Right forelimb (tissue), 1 donor: ENCODE results near the gene SPATA20.
A peak's percentile ranks its signal among the peaks of the same experiment; 100 is the strongest.

Experiments used
- DNase-seq: peaks from one replicate; pipeline ENCODE4 v3.0.0-alpha.2; 2018

SPATA20 gene

DNA sequence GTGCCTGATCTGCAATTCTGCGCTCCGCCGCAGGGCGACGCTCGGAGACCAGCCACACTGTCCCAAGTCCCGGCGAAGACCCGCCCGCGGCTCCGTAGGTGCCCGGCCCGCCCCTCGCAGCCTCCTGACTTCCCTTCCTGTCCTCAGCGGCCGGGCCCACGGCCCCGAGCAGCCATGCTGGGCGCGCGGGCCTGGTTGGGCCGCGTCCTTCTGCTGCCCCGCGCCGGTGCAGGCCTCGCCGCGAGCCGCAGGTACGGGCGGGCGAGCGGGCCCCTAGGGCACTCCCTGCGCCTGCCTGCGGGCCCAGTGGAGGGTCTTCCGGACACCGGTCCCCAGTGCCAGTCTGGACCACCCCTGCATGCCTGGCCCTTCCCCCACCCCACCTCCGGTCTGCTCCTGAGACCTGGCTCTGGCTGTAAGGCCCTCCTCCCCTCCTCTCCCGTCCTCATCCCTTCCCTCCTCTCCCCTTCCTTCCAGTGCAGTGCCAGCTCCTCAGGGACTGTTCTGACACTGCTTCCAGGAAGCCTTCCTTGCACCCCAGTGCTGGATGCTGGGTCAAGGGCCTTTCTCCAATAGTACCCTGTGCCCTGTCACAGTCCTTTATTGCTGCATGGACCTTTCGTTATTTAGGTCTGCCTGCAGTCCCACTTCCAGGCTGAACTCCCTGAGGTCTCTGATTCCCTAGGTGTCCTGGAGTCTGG is at the start of gene SPATA20:
TSS of gene SPATA20 (plus strand) at position 140 of the 701 bp plus-strand sequence. CDS start at position 175, 35 bp downstream.
- peak; percentile 92 for DNase-seq

DNA sequence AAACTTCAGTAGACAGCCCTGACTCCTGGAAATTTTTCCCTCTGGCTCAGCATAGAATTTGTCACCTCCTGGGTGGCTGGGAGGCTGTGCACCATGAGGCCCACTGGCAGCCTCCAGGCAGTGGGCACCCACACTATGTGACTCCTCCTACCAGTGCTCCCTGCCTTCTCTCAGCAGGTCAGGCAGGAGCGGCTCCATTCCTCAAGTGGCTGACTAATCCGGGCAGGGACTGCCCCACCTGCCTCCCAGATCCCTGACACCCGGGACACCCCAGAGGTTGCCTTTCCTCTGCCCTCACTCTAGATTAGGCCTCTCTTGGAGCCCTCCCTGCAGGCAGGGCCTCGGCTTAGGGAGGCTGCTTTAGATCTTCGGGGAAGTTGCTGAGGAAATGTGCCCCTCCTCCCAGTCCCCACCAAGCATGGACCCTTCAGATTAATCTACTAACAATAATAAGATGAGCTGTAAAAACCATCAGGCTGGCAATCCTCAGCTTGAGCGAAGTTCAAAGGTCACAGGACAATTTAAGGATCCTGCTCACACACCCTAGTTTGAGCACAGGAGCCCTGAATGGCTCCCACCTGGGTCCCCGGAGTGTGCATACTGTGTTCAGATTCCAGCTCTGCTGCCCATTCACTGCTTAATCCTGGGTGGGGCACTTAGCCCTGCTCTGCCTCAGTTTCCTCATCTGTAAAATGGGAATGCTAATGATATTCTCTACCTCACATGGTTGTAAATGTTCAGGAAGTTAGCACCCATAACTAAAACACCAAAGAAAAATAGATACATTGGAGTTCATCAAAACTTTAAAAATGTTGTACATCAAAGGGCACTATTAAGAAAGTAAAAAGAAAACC is 48.7 kb upstream of the SPATA20 start:
- no peak for DNase-seq

DNA sequence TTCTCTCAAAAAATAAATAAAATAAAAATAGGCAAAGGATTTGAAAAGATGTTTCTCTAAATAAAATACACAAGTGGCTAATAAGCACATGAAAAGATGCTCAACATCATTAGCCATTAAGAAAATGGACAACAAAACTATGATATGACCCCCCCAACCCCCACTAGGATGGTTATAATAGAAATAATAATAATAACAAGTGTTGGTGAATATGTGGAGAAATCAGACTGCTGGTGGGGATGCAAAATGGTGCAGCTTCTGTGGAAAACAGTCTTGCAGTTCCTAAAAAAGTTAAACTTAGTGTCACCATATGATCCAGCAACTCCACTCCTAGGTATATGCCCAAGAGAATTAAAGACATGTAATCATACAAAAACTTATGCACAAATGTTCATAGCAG is 47.7 kb upstream of the SPATA20 start:
- DNase-seq = no peak

DNA sequence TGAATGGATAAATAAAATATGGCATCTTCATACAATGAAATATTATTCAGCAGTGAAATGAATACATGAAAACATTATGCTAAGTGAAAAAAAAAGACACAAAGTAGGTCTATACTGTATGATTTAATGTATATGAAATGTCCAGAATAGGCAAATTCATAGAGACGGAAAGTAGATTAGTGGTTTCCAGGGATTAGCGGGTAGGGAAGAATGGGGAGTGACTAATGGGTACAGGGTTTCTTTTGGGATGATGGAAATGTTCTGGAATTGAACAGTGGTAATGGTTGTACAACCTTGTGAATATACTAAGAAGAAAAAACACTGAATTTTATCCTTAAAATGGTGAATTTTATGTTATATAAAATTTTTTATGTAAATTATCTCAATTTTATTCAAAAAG is 47.3 kb upstream of the SPATA20 start:
- no peak for DNase-seq

- DNase-seq = no peak
These were observed 45.9 kb upstream of the SPATA20 start for GRCh38 chr17:50501054-50501453.

- no peak for DNase-seq
These were observed 44.5 kb upstream of the SPATA20 start for GRCh38 chr17:50502301-50502990.

DNA sequence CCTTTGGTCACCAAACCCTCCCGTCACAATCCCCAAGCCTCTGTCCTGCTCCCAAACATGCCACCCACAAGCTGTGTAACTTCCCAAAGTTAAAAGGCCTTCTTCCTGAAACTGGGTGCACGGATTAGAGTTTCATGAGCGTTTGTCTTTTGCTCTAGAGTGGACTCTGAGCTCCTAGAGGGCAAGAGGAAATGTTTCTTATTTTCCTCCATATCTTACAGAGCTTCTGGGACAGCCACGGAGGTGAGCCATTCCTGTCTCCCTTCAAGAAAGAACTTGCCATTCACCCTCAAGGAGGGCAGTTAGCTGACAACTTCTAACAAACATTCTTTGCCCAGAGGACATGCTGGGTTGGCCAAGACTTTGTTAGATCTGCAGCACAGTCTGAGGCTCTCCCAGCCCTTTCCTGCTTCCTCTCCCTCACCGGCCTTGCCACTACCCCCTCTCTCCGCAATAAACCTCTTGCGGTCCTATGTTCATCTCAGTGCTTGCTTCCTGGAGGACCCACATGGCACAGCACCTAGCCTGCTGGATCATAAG is 41.3 kb upstream of the SPATA20 start:
- no peak for DNase-seq

DNA sequence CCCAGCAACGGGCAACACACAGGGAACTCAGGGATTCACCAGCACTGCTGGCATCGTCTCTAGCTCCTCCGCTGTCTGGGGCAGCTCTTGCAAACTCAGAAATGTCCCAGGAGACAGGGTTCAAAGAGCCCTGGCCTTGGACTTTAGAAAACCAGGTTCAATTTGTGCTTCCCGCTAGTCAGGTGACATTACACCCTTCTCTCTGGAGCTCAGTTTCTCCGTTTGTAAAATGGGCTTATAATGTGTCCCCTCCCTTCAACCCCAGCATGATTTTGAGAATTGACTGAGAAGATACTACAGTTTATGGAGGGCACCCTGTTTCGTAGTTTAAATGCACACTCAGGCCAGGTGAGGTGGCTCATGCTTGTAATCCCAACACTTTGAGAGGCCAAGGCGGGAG is 40.7 kb upstream of the SPATA20 start:
- DNase-seq = no peak

GRCh38 chr17:50507871-50508572 is 39.0 kb upstream of the SPATA20 start, which contains the start of gene MYCBPAP:
Gene MYCBPAP (plus strand): TSS chr17:50508439. CDS start chr17:50508675, 236 bp downstream.
- DNase-seq = peak; percentile 89

DNA sequence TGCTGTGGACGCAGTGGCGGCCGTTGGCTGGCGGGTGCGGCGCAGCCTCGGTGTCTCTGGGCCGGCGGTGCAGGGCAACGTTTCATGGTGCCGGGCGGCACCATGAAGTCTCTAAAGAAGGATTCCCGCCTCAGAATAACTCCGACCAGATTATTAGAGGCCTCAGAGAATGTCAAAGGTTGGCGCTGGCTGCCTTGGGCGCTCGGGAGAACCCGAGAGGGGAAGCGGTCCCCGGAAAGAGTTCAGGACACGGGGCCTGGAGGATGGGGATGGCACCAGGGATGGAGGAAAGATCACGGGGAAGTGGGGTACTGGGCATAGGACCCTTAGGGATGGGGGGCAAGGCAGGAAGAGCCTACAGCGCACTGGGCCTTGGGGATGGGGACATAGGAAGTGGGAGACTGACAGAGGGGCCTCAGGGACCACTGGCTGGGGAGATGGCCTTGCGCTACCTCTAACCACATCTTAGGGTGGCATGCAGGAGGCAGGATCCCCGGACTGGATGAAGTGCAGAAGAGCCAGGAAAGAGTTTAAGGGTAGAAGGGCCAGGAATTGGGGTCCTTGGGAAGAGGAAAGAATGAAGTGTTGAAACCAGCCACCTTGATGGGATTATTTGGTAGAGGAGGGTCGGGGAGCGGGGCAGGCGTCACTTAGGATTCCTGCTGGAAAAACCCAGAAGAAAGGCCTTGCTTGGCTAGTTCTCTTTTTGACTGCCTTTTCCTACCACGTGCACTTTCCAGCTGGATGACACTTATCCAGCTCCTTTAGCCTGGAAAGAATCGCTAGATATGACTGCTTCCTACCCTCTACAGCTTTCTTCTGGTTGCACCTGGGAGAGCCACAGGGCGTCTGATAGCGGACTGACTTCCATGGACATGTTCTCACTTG is 38.2 kb upstream of the SPATA20 start:
- no peak for DNase-seq

GRCh38 chr17:50511058-50511457 is 35.9 kb upstream of the SPATA20 start:
- DNase-seq = no peak

DNA sequence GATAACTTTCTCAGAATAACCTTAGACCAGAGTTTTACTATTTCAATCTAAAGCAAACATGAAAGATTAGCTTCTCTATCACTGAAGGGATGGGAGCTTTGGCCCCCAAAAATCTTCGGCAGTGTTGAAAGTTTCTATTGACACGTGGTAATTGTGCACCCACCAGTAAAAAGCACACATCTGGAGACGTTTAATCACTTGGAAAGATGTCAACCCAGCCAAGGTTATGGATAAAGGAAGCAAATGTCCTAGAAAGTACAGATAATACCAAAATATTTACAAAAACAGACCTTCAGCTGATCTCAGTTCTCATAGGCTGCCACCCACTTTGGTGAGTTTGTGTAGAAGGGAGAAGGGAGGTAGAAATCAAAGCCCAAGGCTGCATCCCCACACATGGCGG is 33.5 kb upstream of the SPATA20 start:
- no peak for DNase-seq

DNA sequence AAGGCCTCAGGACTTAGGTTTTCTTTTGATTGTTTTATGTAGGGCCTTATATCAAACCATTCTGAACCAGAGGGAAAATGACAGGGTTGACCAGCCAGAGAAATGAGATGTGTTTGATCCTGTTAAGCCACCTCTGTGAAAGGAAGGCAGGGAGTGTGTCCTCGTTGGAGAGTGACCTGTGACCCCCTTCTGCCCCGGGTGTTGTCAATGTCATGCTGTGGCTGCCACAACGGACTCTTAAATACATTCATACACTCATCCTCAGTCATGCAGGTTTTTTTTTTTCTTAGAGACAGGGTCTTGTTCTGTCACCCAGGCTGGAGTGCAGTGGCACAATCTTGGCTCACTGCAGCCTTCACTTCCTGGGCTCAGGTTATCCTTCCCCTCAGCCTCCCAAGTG is 32.6 kb upstream of the SPATA20 start:
- no peak for DNase-seq

DNA sequence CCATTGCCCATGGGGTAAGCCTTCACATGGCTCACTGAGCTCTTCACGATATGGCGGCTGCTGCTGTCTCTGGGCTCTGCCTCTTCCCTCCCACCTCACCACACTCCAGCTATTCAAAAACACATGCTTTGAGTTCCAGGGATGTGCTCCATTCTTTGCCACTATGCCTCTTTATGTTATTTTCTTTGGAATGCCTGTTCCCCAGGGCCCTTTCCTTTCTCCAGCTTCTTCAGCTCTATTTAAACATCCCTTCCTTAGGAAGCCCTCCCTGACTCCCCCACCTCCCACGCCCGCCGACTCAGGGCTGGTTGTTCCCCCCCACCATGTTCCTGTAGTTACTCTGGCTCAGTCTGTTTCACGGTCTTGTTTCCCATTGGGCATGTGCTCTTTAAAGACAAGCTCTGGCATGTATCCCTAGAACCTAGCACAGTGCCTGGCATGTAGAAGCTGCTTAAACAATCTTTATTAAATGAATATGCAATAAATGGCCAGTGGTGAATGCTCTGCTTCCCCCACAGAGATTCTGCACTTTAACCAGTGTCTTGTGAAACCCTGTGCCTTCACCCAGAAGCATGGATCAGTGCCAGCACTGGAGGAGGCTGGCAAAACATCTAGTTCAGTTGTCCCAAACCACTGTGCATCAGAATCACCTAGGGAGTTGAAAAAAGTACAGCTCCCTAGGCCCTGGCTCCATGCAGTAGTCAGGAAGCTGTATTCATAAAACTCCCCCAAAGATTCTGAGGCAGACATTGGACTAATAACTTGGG is 31.9 kb upstream of the SPATA20 start:
- DNase-seq = no peak

- no peak for DNase-seq
These were observed 30.0 kb upstream of the SPATA20 start for GRCh38 chr17:50517011-50517410.

GRCh38 chr17:50517504-50518383 is 29.2 kb upstream of the SPATA20 start:
- no peak for DNase-seq

DNA sequence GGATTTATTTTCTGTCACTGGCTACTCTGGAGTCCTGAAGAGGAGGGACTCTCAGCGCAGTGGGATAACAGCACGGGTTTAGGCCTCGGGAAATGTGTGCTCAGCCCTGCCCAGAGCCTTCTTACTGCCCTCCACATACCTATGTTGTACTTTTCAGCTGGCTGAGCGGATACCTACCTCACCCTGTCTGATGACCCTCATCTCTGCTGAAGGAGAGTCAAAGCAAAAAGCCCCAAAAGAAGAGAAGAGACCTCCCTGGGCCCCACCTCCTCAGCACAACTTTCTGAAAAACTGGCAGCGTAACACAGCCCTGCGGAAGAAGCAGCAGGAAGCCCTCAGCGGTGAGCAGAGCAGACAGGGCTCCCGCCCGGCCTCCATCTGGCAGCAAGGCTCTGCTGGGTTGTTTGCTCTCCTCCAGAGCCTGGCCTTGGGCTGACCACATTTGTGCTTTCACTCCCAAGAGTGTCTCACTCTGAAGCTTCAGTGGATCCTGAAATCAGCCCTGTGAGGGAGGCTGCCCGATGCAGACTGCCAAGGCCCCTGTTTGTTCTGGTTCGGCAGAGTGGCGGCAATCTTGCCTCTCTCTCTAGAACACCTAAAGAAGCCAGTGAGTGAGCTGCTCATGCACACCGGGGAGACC is 28.5 kb upstream of the SPATA20 start:
- DNase-seq = no peak

GRCh38 chr17:50519141-50519834 is 27.7 kb upstream of the SPATA20 start:
- no peak for DNase-seq
